NOMO-1 treated with DMSO at 0.1 percent for 48 hours (cell line): ENCODE measurements around the gene TDG.

Experiments used
- DNase-seq: peaks from one replicate; lab custom pipeline; 2025; ENCODE audit not compliant: unreplicated experiment; lab: John Stamatoyannopoulos, UW

The TDG gene

GRCh38 chr12:103965590-103966504 is at the start of gene TDG:
Gene TDG, plus strand, starts transcription at chr12:103965872. Its CDS starts 166 bp downstream, at chr12:103966038.
- peak; percentile 97 for DNase-seq

- no peak for DNase-seq
These were observed 47.8 kb upstream of the TDG start for GRCh38 chr12:103917873-103918272.

GRCh38 chr12:103924761-103925641 is 40.7 kb upstream of the TDG start:
- DNase-seq, result no peak

DNA sequence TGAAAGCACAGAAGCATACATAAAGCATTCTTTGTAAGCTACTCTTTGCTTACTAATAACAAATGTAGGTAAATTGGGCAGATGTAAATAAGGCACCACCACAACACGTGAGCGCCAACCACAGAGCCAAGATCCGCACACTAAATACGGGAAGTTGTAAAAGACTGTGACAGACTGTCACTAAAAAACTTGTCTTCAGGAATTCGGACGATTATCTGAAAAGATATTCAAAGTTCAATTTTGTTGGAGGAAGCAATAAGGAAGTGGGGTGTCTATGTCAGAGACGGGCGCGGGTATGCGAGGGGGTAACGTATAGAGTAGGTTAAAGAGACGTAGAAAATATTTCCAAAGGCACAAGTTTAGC is 37.0 kb upstream of the TDG start:
- peak; percentile 78 for DNase-seq

DNA sequence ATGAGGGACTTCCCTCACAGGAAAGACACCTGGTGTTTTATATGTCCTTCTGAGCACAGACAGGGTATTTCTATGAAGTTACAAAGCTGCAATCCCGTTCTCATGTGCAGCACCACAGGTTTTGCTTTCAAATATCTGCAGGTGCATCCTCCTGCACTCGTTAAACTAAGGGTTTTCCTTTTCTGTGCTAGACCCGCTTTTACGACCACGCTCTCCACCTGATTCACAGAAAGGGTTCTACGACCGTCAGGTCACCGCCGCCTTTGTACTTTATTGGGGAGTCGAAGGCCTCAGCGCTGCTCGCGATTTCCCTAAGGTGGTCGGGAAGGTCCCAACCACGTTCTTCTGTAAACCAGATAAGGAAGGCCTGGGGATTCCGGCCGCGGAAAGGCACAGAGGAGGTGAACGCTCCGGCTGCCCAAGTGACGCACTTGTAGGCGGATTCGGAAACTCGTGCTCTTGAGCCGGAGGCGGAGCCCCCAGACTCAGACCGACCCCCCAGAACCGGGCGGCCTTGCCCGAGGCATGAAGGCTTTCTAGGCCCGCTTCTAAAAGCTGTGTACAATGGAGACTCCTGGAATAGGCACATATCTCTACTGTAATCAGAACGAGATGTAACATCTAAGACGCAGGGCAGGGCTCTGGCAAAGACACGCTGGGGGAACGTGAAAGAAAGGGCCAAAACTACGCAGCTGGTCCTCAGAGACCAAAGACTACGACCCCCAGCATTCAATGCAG is 36.5 kb upstream of the TDG start:
- peak; percentile 67 for DNase-seq

- DNase-seq, result peak; percentile 92
These were observed 36.0 kb upstream of the TDG start for GRCh38 chr12:103929784-103930033.

DNA sequence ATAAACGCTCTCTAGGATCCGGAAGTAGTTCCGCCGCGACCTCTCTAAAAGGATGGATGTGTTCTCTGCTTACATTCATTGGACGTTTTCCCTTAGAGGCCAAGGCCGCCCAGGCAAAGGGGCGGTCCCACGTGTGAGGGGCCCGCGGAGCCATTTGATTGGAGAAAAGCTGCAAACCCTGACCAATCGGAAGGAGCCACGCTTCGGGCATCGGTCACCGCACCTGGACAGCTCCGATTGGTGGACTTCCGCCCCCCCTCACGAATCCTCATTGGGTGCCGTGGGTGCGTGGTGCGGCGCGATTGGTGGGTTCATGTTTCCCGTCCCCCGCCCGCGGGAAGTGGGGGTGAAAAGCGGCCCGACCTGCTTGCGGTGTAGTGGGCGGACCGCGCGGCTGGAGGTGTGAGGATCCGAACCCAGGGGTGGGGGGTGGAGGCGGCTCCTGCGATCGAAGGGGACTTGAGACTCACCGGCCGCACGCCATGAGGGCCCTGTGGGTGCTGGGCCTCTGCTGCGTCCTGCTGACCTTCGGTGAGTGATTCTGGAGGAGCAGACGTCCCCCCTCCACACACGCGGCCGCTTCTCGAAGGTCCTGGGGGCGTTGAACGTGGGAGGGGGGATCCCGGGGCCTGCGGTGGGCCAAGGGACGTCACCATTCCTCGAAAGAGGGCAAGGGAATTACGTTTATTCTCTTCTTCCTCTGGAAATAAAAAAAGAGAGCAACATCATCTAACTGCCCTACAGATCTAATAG is 35.5 kb upstream of the TDG start, which contains the start of gene HSP90B1:
TSS of gene HSP90B1 (plus strand) at position 377 of the 753 bp plus-strand sequence. CDS start at position 483, 106 bp downstream.
- peak; percentile 99 for DNase-seq

DNA sequence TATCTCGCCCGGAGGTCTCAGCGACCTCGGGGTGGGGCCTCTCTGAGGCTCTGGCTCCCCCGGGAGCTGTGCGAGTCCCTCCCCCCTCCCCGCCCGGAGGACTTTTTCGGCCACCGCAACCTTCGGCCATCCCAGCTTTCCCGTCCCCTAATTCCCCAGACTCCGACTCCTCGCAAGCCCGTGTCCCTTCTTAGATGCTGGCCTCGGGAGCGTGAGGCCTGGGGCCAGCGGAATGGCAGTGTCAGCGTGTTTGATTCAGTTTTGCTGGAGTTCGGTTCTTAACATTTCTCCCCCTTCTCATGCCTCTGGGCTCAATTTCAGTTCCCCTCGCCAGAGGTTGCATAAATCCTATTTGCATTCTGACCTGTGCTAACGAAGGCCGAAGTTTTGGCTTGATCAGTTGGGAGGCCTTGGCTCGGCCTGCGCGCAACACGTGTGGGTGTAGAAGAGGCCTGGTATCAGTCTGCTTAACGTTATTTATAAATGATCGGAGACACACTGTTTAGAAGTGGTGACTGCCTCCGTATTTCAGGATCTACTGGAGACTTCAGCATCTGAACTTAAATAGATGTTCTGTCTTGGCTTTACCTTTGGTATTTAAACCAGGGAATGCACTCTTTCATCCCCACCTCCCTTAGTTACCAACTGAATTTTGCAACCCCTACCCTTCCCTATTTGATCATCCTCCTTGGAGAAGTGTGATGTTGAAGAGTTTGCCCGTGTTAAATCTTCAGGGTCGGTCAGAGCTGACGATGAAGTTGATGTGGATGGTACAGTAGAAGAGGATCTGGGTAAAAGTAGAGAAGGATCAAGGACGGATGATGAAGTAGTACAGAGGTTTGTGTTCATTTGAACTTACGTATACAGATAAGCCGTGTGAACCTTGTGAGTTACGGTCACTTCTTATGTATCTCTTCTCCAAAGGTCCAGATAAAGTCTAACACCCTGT is 34.6 kb upstream of the TDG start:
- DNase-seq, result peak; percentile 73

DNA sequence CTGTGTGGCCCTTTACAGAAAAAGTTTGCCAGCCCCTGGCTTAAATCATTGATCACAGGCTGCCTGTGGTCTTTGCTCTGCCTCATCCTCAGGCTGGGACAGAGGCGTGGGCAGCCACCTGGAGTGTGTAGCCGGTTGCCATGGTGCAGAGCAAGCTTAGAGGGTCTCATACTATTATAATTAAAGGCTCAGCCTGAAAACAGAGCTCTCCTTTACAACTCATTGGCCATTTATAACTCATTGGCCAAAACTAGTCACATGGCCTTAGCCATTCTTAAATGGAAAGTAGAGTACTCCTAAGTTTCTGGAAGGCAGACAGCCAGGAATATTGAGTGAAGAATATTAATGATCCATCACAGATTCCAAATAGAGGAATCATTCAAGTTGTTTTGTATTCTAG is 32.4 kb upstream of the TDG start:
- no peak for DNase-seq

GRCh38 chr12:103936679-103937078 is 29.0 kb upstream of the TDG start:
- no peak for DNase-seq

DNA sequence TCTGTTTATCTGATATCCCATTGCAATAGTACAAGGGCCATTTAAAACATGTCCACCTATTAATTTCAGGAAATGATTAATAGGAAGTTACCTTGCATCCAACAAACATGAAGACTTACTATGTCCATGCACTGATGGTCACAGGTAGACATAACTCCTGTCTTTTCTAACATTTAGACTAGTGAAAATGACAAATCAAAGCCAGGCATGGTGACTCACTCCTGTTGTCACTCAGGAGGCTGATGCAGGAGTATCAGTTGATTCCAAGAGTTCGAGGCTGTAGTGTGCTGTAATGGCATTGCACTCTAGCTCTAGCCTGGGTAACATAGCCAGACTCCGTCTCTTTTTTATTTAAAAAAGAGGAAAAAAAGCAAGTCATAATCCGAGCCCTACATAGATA is 20.7 kb upstream of the TDG start:
- DNase-seq, result no peak

GRCh38 chr12:103947871-103948555 is 17.7 kb upstream of the TDG start:
- DNase-seq, result no peak

DNA sequence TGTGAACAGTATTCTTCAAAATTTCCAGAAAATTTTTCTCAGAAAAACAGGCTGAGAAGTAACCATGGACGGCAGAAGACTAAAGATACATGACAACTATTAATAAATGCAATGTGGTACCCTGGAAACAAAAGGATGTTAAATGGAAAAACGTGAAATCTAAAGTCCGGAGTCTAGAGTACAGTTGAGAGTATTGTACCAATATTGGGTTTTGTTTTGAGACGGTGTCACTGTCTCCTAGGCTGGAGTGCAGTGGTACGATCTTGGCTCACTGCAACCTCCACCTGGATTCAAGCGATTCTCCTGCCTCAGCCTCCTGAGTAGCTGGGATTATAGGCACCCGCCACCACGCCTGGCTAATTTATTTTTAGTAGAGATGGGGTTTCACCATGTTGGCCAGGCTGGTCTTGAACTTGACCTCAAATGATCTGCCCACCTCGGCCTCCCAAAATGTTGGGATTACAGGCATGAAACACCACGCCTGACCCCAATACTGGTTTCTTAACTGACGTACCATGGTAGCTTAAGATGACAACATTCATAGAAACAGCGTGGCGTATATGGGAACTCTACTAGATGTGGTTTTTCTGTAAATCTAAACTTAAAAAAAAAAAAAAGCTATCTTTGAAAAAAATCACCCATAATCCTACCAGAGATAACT is 16.8 kb upstream of the TDG start:
- no peak for DNase-seq

- DNase-seq, result no peak
These were observed 13.2 kb upstream of the TDG start for GRCh38 chr12:103952497-103952896.

- no peak for DNase-seq
These were observed 9.7 kb upstream of the TDG start for GRCh38 chr12:103955811-103956508.

GRCh38 chr12:103956509-103957027 is 9.1 kb upstream of the TDG start:
- DNase-seq, result peak; percentile 36

DNA sequence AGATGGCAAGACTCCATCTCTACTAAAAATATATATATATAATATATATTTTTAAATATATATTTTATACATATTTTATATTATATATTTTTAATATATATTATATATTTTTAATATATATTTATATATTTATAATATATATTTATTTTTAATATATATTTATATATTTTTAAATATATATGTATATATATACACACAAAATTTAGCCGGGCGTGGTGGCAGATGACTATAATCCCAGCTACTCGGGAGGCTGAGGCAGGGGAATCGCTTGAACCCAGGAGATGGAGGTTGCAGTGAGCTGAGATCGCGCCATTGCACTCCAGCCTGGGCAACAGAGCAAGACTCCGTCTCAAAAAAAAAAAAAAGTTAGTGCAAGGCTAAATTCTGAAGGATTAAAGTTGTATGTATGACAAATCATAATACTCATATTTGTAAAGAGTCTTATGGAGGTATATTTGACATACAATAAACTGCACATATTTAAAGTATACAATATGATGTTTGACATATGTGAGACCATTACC is 7.7 kb upstream of the TDG start:
- DNase-seq, result no peak
